GM18861 (cell line): Measurements from ENCODE around the gene CYBC1.
A peak's percentile ranks its signal among the peaks of the same experiment; 100 is the strongest.

ENCODE experiments used
- ATAC-seq: cut with Tn5 transposase; IDR thresholded peaks from one replicate; pipeline ENCODE4 v1.9.1; 2021; ENCODE audit not compliant: unreplicated experiment

The CYBC1 gene

GRCh38 chr17:82450357-82451106 lies at the start of gene CYBC1:
TSS of gene CYBC1 (minus strand) at chr17:82450752. CDS start at chr17:82449254, 1,498 bp downstream.
- ATAC-seq: peak; percentile 40

- no peak for ATAC-seq
Observed at GRCh38 chr17:82497483-82498405, 47.2 kb upstream of the CYBC1 start.

DNA sequence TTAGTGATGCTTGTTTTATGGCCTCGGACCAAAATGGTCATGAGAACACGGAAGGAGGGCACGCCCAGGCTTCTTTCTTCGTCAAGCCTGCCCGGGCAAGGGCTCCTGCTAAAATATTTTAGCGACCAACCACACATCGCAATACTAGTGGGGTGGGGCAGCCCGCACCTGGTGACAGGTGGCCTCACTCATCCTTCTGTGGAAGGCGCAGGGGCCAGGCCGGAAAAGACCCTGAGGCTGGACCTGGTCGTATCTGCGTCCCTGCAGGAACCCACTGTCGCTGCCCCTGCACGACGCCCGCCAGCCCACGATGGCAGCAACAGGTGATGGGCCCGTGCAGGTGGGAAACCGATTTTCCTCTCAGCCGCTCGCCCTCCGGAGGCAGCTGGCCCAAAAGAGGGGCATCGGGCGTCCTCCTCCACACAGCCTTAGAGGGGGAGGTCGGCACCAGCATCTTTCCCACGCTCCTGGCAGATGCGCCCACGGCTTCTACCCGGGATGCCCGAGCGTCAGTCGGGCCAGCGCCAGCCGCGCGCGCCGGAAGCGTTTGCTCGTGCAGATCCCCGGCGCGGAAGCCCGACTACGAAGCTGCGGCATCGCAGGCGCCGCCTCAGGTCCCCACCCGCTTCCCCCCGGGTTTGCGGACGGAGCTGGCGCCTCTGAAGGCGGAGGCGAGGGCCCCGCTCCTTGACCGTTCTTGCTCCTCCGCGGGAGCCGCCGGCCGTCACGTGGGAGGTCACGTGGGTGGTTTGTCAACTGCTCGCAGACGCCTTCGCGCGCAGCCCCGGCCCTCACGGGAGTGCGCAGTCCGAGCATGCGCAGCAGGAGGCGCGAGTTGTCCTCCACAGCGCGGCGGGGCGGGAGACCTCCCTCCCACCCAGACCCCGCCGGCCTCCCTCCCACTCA lies 46.2 kb upstream of the CYBC1 start:
- ATAC-seq: peak; percentile 44

DNA sequence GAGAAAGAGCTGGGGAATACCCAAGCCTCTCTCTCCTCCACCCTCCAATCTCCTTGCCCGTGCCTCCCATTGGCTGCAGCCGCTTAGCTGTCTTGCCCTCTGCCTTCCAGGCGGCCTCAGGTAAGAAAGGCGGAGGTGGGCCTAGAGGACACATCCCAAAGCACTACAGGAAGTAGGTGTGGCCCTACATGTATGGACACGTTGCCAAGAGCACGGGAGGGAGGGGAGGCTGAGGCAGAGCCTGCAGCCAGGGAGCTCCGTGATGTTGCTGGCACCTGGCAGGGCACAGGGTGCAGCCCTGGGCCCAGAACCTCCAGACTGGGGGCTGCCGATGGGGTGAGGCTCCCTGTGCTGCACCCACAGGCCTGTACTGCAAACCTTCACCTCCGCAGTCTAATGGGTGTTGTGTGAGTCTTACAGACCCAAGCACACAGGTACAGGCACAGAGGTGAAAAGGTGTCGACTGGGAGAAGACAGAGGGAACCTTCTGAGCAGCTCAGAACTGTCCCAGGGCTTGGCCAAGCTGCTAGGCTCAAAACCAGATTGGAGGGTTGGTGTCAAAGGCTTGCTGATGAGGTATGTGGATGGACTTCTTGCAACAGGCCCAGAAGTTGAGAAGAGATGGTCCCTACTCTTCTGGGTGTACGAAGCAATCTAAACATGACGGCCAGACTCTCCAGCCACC lies 45.4 kb upstream of the CYBC1 start:
- ATAC-seq: no peak

DNA sequence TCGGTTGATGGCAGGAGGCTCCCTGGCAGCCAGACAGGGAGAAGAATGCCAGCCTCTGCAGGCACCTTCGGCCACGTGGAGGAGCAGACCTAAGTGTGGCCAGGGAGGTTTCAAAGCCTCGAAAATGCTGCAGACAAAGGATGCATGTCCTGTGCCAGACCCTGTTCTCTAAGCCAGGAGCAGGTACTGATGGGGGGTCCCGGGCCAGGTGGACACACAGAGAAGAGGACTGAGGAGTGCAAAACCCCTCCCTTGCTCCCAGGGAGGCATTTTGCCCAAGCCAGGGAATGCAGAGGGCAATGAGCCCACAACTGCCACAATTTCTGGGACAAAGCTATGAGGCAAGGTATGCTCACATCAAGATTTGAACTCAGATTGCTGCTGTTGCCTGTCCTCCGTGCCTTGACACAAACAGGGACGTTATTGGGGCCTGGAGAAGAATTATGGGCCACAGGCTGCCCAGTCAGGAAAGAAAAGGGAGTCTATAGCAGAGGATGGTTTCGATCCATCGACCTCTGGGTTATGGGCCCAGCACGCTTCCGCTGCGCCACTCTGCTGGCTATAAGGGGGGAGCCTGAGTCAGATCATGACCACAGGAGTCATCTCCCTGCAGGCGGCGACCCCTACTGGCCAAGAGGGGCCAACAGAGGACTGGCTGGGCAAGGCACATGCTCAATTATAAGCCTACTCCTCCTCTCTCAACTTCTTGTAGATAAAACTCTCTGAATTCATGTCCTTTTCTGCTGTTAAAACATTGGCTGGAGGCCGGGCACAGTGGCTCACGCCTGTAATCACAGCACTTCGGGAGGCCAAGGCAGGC lies 43.9 kb upstream of the CYBC1 start:
- ATAC-seq: peak; percentile 39

- no peak for ATAC-seq
Observed at GRCh38 chr17:82493226-82493781, 42.8 kb upstream of the CYBC1 start.

GRCh38 chr17:82492643-82493225 lies 42.2 kb upstream of the CYBC1 start:
- ATAC-seq: no peak

GRCh38 chr17:82491533-82491932 lies 41.0 kb upstream of the CYBC1 start:
- no peak for ATAC-seq

DNA sequence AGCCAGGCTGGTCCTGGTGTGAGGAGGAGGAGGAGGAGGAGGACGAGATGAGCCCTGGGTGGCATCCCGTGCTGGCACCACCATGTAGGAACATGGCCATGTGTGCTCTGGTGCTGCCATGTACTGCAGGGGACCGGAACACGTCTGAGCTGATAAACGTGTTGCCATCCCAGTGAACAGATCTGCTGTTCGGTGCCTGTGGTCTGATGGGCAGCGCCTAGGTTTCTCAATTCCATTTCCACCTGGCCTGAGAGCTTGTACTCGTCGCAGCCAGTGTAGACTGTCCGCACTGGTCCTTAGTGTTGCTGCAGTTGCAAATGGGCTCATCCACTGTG lies 40.6 kb upstream of the CYBC1 start:
- no peak for ATAC-seq

- no peak for ATAC-seq
Observed at GRCh38 chr17:82490512-82491195, 40.1 kb upstream of the CYBC1 start.

- ATAC-seq: no peak
Observed at GRCh38 chr17:82489851-82490511, 39.4 kb upstream of the CYBC1 start.

GRCh38 chr17:82489117-82489516 lies 38.6 kb upstream of the CYBC1 start:
- no peak for ATAC-seq

DNA sequence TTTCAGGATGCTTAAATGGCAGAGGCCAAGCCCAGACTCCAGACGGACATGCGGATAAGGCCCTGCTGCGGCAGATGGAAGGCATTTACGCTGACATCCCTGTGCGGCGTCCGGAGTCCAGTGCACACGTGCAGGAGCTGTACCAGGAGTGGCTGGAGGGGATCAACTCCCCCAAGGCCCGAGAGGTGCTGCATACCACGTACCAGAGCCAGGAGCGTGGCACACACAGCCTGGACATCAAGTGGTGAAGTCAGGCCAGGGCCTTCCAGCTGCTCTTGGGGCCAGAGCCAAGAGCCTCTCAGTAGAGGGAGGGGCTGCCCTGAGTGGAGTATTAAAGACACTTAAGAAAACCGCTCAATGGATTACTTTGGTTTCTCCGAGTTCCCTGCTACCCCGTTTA lies 37.4 kb upstream of the CYBC1 start:
- ATAC-seq: no peak

GRCh38 chr17:82486231-82487094 lies 35.9 kb upstream of the CYBC1 start:
- ATAC-seq: no peak

DNA sequence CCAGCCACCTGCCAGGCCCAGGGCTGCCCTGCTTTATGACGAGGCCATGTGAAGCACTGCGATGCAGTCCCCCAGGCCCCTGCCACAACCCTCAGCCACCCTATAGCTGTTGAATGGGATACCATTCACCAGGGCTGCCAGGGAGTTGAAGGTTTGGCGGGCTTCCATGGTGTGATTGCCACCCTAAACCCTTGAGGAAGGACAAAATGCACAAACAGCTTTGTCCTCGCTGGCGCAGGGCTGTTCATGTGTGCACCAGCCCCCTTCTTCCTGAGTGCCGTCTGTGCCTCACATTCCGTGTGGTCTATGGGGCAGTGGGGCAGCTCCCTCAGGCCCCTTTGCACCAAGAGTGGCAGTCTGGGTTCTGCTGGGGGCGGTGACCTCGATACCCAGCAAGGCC lies 33.3 kb upstream of the CYBC1 start:
- no peak for ATAC-seq

DNA sequence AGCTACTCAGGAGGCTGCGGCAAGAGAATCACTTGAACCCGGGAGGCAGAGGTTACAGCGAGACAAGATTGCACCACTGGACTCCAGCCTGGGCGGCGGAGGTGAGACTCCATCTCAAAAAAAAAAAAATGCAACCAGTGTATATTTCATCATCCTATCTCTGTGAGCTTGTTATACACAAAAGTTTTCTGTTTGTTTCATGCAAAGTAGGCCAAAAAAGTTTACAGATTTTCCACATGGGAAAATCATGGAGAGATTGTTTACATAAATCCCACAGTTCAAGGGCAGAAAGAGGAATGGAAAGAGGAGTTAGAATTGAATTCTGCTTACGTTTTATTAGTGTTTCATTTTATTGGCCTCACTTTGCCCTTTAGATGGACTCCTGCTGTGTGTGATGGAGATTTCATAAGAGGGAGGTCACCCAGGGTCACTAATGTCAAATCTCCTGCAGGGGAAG lies 32.7 kb upstream of the CYBC1 start:
- no peak for ATAC-seq

DNA sequence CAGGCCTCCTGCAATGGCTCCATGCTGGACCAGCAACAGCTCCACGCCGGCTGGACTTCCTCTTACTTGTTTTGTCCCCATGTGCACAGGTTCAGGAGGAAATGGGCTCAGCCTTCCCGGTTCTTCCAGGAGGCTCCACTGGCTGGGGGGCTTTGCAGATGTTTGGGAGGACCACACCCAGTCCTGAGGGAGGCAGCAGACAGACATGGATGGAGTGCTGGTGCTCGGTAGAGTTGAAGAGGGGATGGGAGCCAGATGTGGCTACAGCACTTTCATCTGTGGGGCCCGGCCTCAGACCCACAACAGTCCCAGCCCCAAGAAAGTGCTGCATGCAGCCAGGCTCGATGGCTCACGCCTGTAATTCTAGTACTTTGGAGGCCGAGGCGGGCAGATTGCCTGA lies 29.8 kb upstream of the CYBC1 start:
- ATAC-seq: no peak
